Activated CD8-positive, alpha-beta memory T cell treated with anti-CD3 and anti-CD28 coated beads, Interleukin-2, amount 50 U/mL, for 24 hours (primary cell): ENCODE measurements around the gene CYB5A.

Experiments
- DNase-seq: peaks from one replicate; pipeline ENCODE4 v3.0.0-alpha.2; 2020; ENCODE audit errors: extremely low read depth

Gene CYB5A

DNA sequence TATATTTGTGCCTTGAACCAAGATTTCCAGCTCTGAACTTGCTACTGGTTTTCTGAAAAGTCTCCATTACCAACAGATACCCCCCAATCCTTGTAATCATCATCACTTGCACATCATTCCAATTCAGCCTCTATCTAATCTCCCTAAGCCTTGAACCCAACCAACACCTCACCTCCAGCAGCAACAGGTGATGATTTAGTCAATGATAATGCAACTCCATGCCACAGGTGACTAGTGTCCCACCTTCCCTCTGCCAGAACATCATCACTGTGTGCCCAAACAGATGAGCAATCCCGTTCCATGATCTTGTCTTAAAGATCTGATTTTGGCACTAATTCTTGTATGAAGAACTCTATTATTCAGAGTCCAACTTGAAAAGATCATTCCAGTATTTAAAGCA, 75.9 kb downstream of the CYB5A start:
- no peak for DNase-seq

DNA sequence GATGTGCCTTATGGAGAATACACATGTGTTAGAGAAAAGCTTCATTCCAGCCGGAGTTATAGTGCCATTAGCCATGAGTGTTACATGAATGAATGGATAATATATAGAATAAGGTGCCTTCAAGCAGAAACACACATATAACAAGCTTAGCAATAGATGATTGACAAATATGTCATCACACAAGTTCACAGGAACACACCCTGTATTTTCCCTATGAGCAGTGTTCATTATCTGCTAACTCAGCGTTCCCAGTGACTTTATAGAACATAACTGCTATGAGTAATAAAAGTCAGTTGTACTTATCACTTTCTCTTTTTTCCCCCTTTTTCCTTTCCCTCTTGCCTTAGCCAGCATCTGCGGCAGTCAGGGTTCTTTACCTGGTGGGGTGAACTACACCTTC, 78.3 kb downstream of the CYB5A start:
- no peak for DNase-seq

- DNase-seq, result no peak
Observed at GRCh38 chr18:74204526-74205152, 87.1 kb downstream of the CYB5A start.

DNA sequence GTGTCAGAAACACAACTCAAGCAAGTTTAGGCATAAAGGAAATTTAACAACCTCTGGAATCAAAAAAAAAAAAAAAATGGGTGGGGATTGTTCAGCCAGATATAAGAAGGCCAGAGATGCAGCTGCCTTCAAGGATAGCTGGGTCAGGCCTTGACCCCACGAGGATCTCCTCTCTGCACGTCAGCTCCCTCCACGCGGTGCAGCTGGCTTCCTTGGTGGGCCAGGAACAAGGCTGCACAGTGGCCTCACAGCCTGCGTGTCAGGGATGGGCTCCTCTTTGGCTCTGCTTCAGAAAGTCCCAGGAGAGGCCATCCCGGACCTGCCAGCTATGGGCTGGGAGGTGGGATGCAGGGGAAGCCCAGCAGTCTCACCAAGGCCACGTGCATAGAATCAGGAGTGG, 88.0 kb downstream of the CYB5A start:
- DNase-seq, result no peak
